B cell (primary cell): Measurements from ENCODE around the gene CMTM8.

Experiments used
- EZH2 ChIP-seq: IDR thresholded peaks from 2 replicates; pipeline ENCODE4 v1.6.1; 2012; ENCODE audit warnings: borderline replicate concordance, low read depth, mild to moderate bottlenecking, moderate library complexity, low read length; ENCODE audit not compliant: insufficient read depth, poor library complexity, severe bottlenecking
- TF ChIP-seq, protein P1 (sequence below): fragments of 200-600 bp; IDR thresholded peaks from one replicate; pipeline ENCODE4 v1.8.0; 2022; ENCODE audit warnings: antibody characterized with exemption, mild to moderate bottlenecking

DNA sequence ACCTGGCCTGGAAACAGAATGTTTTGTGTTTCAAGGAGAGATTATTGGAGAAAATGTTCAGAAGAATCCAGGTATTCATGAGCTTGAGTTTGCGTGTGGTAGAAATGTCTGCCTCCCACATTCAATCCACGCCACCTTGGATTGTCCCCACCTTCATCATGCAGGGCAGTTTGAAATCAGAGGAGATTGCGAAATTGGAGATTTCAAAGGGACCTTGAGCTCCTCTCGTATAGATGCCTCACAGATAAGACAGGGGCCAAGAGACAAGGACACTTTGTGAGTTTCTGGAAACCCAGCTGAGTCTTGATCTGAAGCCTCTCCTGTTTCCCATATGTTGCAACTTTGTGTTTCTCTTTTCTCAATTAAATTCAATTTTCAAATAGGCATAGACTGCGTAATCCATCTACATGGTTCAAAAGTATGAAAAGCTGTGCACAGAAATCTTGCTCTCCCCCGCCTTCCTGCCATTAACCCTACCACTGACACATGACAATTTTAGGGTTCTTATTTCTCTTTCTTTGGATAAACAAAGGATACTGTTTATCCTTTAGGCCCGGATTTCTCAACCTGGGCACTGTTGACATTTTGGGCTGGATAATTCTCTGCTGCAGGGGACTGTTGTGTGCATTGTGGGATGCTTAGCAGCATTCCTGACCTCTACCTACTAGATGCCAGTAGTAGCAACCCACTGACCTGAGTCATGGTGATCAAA, 53.8 kb downstream of the CMTM8 start:
- TF ChIP-seq, protein P1, sequence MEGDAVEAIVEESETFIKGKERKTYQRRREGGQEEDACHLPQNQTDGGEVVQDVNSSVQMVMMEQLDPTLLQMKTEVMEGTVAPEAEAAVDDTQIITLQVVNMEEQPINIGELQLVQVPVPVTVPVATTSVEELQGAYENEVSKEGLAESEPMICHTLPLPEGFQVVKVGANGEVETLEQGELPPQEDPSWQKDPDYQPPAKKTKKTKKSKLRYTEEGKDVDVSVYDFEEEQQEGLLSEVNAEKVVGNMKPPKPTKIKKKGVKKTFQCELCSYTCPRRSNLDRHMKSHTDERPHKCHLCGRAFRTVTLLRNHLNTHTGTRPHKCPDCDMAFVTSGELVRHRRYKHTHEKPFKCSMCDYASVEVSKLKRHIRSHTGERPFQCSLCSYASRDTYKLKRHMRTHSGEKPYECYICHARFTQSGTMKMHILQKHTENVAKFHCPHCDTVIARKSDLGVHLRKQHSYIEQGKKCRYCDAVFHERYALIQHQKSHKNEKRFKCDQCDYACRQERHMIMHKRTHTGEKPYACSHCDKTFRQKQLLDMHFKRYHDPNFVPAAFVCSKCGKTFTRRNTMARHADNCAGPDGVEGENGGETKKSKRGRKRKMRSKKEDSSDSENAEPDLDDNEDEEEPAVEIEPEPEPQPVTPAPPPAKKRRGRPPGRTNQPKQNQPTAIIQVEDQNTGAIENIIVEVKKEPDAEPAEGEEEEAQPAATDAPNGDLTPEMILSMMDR = no peak
- TF ChIP-seq EZH2 = no peak
